ENCODE measurements around the gene FAM20A.

Gene FAM20A

DNA sequence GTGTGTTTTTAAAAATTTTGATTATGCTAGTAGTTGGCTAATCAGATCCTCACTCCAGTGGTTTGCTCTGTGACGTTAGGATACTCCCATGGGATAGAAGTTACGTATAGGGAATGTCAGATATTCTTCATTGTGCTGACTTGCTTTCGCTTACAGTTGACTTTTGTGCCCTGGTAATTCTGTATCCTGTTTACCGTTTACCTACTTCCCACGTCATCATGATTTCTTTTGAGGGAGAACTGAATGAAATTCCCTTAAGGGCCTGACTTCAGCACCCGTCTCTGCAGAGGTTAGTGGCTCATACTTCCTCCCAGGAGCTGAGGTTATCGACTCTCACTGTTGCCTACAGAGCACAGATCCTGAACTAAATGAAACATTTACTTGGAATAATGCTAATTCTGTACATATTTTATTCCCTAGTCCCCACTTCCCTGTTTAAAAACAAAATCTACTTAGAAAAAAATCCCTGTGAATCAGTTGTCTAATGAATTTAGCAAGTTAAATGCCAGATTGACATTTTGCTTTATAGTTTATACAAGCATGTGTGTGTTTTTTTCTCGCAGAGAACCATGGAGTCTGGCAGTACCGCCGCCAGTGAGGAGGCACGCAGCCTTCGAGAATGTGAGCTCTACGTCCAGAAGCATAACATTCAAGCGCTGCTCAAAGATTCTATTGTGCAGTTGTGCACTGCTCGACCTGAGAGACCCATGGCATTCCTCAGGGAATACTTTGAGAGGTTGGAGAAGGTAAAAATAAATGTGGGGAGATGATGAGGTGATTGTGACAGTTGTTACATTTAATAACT, 86.1 kb downstream of the FAM20A start:
- TF ChIP-seq, protein P1, sequence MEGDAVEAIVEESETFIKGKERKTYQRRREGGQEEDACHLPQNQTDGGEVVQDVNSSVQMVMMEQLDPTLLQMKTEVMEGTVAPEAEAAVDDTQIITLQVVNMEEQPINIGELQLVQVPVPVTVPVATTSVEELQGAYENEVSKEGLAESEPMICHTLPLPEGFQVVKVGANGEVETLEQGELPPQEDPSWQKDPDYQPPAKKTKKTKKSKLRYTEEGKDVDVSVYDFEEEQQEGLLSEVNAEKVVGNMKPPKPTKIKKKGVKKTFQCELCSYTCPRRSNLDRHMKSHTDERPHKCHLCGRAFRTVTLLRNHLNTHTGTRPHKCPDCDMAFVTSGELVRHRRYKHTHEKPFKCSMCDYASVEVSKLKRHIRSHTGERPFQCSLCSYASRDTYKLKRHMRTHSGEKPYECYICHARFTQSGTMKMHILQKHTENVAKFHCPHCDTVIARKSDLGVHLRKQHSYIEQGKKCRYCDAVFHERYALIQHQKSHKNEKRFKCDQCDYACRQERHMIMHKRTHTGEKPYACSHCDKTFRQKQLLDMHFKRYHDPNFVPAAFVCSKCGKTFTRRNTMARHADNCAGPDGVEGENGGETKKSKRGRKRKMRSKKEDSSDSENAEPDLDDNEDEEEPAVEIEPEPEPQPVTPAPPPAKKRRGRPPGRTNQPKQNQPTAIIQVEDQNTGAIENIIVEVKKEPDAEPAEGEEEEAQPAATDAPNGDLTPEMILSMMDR (IDR thresholded peaks at IDR 0.05; ENCODE audit: borderline replicate concordance, insufficient read depth, low read depth, low read length), result no peak
- H3K4me3 ChIP-seq (ENCODE audit: low read depth, low read length), result no peak overlapping the region

DNA sequence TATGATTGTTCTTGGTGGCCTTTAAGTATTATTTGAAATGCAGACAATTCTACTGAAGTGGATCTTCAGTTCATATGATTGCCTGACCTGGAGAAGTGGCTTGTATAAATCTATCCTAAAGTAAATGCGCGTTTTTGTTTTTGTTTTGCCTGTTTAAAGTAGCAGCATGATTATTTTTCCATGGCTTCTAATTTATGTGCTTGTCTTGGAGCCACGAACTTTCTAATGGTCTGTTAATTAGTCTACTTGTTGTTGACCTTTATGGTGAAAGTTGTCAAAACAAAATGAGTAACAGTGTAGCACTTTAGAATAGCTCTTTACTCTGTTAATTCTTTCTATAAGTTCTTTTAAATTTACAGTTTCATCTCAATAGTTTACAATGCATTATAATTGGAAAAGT, 87.2 kb downstream of the FAM20A start:
- TF ChIP-seq, protein P1 (IDR thresholded peaks at IDR 0.05; ENCODE audit: borderline replicate concordance, insufficient read depth, low read depth, low read length), result no peak
- H3K4me3 ChIP-seq (ENCODE audit: low read depth, low read length), result no peak overlapping the region

DNA sequence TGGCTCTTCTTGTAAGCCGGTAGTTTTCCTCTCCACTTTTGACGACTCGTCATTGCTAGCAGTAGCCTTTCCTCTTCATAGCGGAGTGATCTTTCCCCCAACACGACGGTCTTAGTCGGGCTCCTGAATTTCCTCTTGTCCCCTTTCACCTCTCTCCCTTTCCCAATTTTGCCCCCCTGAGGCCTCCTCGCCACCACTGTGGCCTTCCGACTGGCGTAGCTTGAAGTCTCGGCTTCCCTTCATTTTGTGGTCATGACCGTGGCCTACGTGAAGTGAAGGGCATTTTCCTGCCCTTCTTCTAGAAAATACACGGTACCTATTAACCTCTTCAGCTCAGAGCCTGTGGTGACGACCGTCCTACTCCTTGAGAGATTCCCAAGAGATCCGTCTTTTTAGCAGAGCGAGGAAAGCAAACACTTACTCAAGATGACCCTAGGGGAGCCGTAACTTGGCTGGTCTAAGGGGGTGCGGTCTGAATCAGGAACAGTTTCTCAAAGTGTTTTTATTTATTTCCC, 88.2 kb downstream of the FAM20A start:
- H3K4me3 ChIP-seq (ENCODE audit: low read depth, low read length), result peak overlapping the region; percentile 84
- TF ChIP-seq, protein P1 (IDR thresholded peaks at IDR 0.05; ENCODE audit: borderline replicate concordance, insufficient read depth, low read depth, low read length), result no peak

DNA sequence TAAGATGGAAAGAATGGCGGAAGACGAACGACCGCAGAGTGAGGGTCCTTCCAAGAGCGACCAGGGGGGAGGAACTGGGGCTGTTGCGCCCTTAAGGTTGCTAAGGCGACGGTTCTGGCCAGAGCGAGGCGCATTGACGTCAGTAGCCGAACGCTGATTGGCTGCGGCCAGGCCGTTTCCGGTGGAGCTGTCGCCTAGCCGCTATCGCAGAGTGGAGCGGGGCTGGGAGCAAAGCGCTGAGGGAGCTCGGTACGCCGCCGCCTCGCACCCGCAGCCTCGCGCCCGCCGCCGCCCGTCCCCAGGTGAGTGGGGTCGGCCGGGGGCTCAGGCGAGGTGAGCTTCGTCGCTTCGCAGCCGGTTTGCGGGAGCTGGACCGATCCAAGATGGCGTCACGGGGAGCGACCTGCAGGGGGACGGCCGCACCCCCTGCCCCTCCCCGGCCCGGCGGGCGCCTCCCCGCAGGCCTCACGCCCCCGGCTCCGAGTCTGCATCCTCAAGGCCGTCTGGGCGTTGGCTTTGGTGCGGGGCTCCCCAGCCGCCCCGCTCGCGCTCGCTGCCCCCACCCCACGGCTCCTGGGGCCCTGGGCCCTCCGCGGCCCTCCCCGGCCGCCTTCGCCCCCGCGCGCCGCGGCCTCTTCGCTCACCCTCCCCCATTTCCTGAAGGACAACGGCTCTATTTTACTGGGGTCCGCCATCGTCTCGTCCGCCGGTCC, 88.8 kb downstream of the FAM20A start, which contains the start of gene PRKAR1A:
Gene PRKAR1A, plus strand, starts transcription at position 184 of the 713 bp plus-strand sequence. CDS start 2,970 bp downstream, outside the sequence.
- H3K4me3 ChIP-seq (ENCODE audit: low read depth, low read length), result peak within 1 kb of the TSS; percentile 84
- TF ChIP-seq, protein P1 (IDR thresholded peaks at IDR 0.05; ENCODE audit: borderline replicate concordance, insufficient read depth, low read depth, low read length), result 0 out of 2 replicates have a peak, but pooled peaks have one; percentile 1

DNA sequence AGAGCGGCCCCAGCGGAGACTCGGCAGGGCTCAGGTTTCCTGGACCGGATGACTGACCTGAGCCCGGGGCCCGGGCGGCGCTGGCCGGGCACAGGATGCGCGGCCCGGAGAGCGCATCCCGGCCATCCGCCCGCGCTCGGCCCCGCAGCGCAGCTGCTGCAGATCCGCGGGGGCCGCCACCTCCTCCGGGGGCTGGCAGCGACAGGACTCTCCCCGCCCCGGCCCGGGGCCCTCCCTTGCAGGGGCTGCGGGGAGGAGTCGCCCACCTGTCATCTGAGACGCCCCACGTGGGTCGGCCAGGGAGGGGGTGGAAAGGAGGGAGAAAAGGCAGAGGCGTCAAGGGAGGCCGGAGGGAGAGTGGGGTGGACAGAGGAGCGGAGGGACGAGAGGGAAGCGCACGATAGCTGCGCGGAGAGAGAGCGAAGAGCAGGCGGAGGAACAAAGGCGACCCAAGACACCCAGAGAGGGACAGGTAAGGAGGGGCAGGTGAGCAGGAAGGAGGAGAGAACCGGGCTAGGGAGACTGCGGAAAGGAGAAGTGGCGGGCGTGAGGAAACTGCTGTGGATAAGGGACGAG, 89.4 kb downstream of the FAM20A start:
- TF ChIP-seq, protein P1 (IDR thresholded peaks at IDR 0.05; ENCODE audit: borderline replicate concordance, insufficient read depth, low read depth, low read length), result no peak
- peak overlapping the region; percentile 84 for H3K4me3 ChIP-seq (ENCODE audit: low read depth, low read length)

DNA sequence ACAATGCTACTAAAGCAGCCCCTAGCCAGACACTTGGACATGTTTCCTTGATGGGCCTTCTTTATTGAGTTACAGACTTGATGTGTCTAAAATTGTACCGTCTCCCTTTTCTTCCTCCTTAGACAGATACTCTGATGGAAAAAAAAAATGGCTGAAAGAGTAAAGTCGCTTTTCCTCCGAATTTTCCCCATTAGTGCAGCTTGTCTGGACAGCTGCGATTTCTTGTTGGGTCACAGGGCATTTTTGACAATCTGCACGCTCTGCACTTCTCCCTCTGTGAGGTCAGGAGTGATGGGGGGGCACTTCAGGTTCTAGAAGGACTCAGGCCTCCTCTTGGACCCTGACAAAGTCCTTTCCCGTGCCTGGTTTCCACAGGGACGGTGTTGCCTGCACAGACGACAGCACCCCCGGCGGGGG, 89.9 kb downstream of the FAM20A start:
- H3K4me3 ChIP-seq (ENCODE audit: low read depth, low read length), result peak overlapping the region; percentile 84

More for the DNA sequence above, 89.9 kb downstream of the FAM20A start:
- TF ChIP-seq, protein P1 (IDR thresholded peaks at IDR 0.05; ENCODE audit: borderline replicate concordance, insufficient read depth, low read depth, low read length), result peak; percentile 17; the same call in 1 of the 2 replicates
